SU-DHL-6 (cell line): ENCODE measurements around the gene ZNF502.

Experiments used
- H2AFZ ChIP-seq: fragments of 200-600 bp; sonication (generic); 2 replicates; pipeline ENCODE4 v1.6.1; 2014; ENCODE audit warnings: low read depth, mild to moderate bottlenecking, moderate library complexity, mixed read lengths, antibody characterized with exemption, low read length; ENCODE audit not compliant: severe bottlenecking
- H3F3A ChIP-seq: fragments of 200-600 bp; shearing (Covaris generic); 2 replicates; pipeline ENCODE4 v1.6.0; 2016; ENCODE audit warnings: antibody characterized with exemption, mild to moderate bottlenecking; ENCODE audit not compliant: insufficient read depth
- H3K27ac ChIP-seq: fragments of 200-600 bp; sonication (generic); 2 replicates; pipeline ENCODE4 v1.5.1; 2016; ENCODE audit warnings: low read depth, mild to moderate bottlenecking, low read length, moderate library complexity, mixed read lengths
- H3K27me3 ChIP-seq: fragments of 200-600 bp; sonication (generic), shearing (Covaris generic); 2 replicates; pipeline ENCODE4 v1.6.0; 2014; ENCODE audit warnings: mild to moderate bottlenecking, low read length
- H3K36me3 ChIP-seq: fragments of 200-600 bp; sonication (generic); 2 replicates; pipeline ENCODE4 v1.6.1; 2014; ENCODE audit warnings: mild to moderate bottlenecking, low read length, mixed read lengths
- H3K4me2 ChIP-seq: fragments of 300-600, 200-600 bp; shearing (Covaris generic), sonication (generic); 2 replicates; pipeline ENCODE4 v1.6.0; 2014; ENCODE audit warnings: low read length, low read depth, mild to moderate bottlenecking; ENCODE audit not compliant: poor library complexity, severe bottlenecking
- H3K4me3 ChIP-seq: fragments of 200-600 bp; sonication (generic); 2 replicates; pipeline ENCODE4 v1.5.1; 2014; ENCODE audit warnings: antibody characterized with exemption, low read length, mild to moderate bottlenecking, mixed read lengths; ENCODE audit not compliant: insufficient read depth, poor library complexity, severe bottlenecking
- H3K79me2 ChIP-seq: fragments of 200-600 bp; sonication (generic); 2 replicates; pipeline ENCODE4 v1.6.1; 2014; ENCODE audit warnings: mild to moderate bottlenecking, low read length, moderate library complexity; ENCODE audit not compliant: insufficient read depth
- H3K9ac ChIP-seq: fragments of 200-600 bp; sonication (generic); 2 replicates; pipeline ENCODE4 v1.7.0; 2014; ENCODE audit warnings: mild to moderate bottlenecking, low read length
- H3K9me2 ChIP-seq: fragments of 200-600 bp; sonication (generic); replicated peaks from 2 replicates; pipeline ENCODE4 v1.6.1; 2014; ENCODE audit warnings: low read length; ENCODE audit not compliant: insufficient read depth
- H3K9me3 ChIP-seq: fragments of 200-600 bp; sonication (generic); 2 replicates; pipeline ENCODE4 v1.6.1; 2014; ENCODE audit warnings: low read length, mixed read lengths; ENCODE audit not compliant: insufficient read depth
- H4K20me1 ChIP-seq: fragments of 200-600 bp; sonication (generic); 2 replicates; pipeline ENCODE4 v1.6.1; 2014; ENCODE audit warnings: low read depth, mild to moderate bottlenecking, antibody characterized with exemption, low read length, moderate library complexity, mixed read lengths
- CTCF ChIP-seq: fragments of 200-600 bp; sonication (generic); IDR thresholded peaks from one replicate; pipeline ENCODE4 v1.5.1; 2017; ENCODE audit warnings: antibody characterized with exemption, mild to moderate bottlenecking, low read length, moderate library complexity; ENCODE audit not compliant: insufficient read depth, poor library complexity, severe bottlenecking
- EZH2phosphoT487 ChIP-seq: fragments of 200-600 bp; sonication (generic), shearing (Covaris generic); conservative IDR thresholded peaks from 2 replicates; pipeline ENCODE4 v1.6.1; 2018; ENCODE audit warnings: mild to moderate bottlenecking, antibody characterized with exemption, low read length, moderate library complexity, mixed read lengths

ZNF502 gene

GRCh38 chr3:44729384-44729910, 17.0 kb downstream of the ZNF502 start, which contains the start of gene ZNF501:
Gene ZNF501, plus strand, starts transcription at chr3:44729635. Its CDS starts 4,787 bp downstream, at chr3:44734422.
- peak within 1 kb of the TSS; percentile 58 for H3K9ac ChIP-seq
- H3K9me3 ChIP-seq: peaks cover 26% of the 10 kb centered on the region; the same call in 1 of the 2 replicates
- TF ChIP-seq EZH2phosphoT487 (no peak), CTCF (no peak)
- no peaks in the 10 kb centered on the region for H4K20me1 ChIP-seq
- no peaks in the 10 kb centered on the region for H3F3A ChIP-seq
- peak within 1 kb of the TSS; percentile 68 for H2AFZ ChIP-seq
- H3K36me3 ChIP-seq: peaks cover 32% of the 10 kb centered on the region
- H3K27me3 ChIP-seq: no peaks in the 10 kb centered on the region
- H3K79me2 ChIP-seq: no peaks in the 10 kb centered on the region
- H3K4me3 ChIP-seq: peak within 1 kb of the TSS; percentile 56
- no peak within 1 kb of the TSS for H3K27ac ChIP-seq
- H3K4me2 ChIP-seq: peak within 1 kb of the TSS; percentile 72
- H3K9me2 ChIP-seq: no peaks in the 10 kb centered on the region

- Histone ChIP-seq H3K79me2 (no peaks in the 10 kb centered on the region), H3K9me2 (no peaks in the 10 kb centered on the region), H3F3A (no peaks in the 10 kb centered on the region), H3K9me3 (peaks cover 53% of the 10 kb centered on the region; the same call in 1 of the 2 replicates), H3K9ac (no peak overlapping the region), H3K27ac (no peak overlapping the region), H3K4me3 (no peak overlapping the region), H3K27me3 (no peaks in the 10 kb centered on the region), H3K4me2 (no peak overlapping the region), H3K36me3 (peaks cover 33% of the 10 kb centered on the region), H2AFZ (no peak overlapping the region), H4K20me1 (no peaks in the 10 kb centered on the region)
- TF ChIP-seq EZH2phosphoT487: no peak
- no peak for TF ChIP-seq CTCF
Observed at GRCh38 chr3:44734646-44735168, 22.2 kb downstream of the ZNF502 start.

GRCh38 chr3:44761101-44761423, 48.6 kb downstream of the ZNF502 start:
- Histone ChIP-seq H3K9me3 (no peaks in the 10 kb centered on the region), H4K20me1 (no peaks in the 10 kb centered on the region), H3F3A (no peaks in the 10 kb centered on the region), H3K4me3 (peak overlapping the region; percentile 86), H3K79me2 (peaks cover 89% of the 10 kb centered on the region), H3K4me2 (peak overlapping the region; percentile 96), H3K9me2 (no peaks in the 10 kb centered on the region), H3K27me3 (no peaks in the 10 kb centered on the region), H3K36me3 (peaks cover 35% of the 10 kb centered on the region), H3K27ac (peak overlapping the region; percentile 8; the same call in 1 of the 2 replicates), H2AFZ (peak overlapping the region; percentile 32), H3K9ac (peak overlapping the region; percentile 80)
- TF ChIP-seq CTCF (no peak), EZH2phosphoT487 (no peak)
